Fibroblast of villous mesenchyme (primary cell): ENCODE measurements around the gene JAKMIP2. TPM values are rescaled to one million over a fixed set of nuclear protein-coding genes. Genes with fewer than 3 reads are reported as not detected.

Experiments
- DNase-seq: peaks from one replicate; pipeline ENCODE4 v3.0.0-alpha.2; 2010; ENCODE audit warnings: low read depth
- H3K4me3 ChIP-seq: 2 replicates; pipeline ENCODE4 v1.5.1; 2011; ENCODE audit warnings: low read depth, mild to moderate bottlenecking, low read length
- total RNA-seq: library from RNA; depleted of rRNA; stranded (reverse); fragments of >200 nt; gene quantifications from 2 replicates; pipeline ENCODE4 v1.2.3, GENCODE V29; 2012
- TF ChIP-seq, protein P1 (sequence below): IDR thresholded peaks from 2 replicates; pipeline ENCODE4 v1.5.1; 2012; ENCODE audit warnings: low read depth, mild to moderate bottlenecking, low read length; ENCODE audit not compliant: insufficient read depth

The JAKMIP2 gene
- total RNA-seq, 1 donor = 3.5 TPM

DNA sequence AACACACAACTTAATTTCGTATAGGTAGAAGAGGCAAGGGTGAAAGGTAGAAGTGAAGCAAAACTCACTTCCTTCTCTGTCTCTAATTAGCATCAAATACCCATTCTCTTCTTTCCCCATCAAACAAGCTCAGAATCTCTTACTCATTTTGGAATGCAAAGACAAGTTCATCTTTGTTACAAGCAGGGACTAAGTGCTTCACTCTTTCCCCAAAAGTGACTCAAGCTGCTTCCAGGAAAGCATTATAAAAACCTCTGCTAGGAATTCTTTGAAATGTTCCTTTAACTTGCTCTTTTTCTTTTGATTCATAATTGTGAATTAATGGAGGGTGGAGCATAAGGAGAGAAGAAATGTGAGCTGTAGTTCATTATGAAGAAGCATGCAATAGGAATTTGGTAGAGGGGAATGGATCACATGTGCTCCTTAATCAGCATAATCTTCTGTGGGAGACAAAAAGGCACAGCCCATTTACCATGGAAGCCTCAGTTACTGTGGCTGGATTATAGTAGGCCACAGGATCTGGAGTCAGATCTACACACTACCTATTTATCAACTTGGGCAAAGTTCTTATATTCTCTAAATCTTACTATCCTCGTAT, 163.1 kb downstream of the JAKMIP2 start:
- TF ChIP-seq, protein P1, sequence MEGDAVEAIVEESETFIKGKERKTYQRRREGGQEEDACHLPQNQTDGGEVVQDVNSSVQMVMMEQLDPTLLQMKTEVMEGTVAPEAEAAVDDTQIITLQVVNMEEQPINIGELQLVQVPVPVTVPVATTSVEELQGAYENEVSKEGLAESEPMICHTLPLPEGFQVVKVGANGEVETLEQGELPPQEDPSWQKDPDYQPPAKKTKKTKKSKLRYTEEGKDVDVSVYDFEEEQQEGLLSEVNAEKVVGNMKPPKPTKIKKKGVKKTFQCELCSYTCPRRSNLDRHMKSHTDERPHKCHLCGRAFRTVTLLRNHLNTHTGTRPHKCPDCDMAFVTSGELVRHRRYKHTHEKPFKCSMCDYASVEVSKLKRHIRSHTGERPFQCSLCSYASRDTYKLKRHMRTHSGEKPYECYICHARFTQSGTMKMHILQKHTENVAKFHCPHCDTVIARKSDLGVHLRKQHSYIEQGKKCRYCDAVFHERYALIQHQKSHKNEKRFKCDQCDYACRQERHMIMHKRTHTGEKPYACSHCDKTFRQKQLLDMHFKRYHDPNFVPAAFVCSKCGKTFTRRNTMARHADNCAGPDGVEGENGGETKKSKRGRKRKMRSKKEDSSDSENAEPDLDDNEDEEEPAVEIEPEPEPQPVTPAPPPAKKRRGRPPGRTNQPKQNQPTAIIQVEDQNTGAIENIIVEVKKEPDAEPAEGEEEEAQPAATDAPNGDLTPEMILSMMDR = no peak
- no peak overlapping the region for H3K4me3 ChIP-seq
- no peak for DNase-seq

DNA sequence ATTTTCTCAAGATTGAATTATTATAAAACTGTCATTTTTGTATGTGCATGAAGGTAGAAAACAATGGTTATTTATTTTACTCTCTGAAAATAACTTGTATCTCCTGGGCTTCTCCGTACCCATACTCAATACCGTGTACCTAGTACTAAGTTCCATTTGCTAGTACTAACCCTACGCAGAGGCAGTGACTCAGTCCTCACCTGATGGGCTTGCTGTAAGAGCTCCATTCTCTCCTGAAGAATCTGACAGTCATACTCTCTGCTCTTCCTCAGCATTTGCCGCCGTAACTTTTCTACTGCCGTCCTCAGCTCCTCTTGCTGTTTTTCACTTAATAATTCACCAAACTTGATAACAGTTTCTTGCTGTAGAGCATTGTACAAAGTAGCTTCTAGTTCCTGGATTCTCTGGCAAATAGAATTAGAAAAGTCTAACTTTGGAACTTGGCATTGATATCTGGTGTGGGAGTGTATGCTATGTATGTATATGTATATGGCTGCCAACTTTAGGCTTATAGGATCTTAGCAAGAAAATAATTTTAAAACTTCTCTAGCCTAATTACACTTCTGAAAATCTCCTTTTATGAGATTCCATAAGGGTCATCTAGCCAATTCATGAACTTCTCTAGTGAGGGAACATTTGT, 164.7 kb downstream of the JAKMIP2 start:
- no peak overlapping the region for H3K4me3 ChIP-seq
- TF ChIP-seq, protein P1 = no peak
- DNase-seq = no peak

DNA sequence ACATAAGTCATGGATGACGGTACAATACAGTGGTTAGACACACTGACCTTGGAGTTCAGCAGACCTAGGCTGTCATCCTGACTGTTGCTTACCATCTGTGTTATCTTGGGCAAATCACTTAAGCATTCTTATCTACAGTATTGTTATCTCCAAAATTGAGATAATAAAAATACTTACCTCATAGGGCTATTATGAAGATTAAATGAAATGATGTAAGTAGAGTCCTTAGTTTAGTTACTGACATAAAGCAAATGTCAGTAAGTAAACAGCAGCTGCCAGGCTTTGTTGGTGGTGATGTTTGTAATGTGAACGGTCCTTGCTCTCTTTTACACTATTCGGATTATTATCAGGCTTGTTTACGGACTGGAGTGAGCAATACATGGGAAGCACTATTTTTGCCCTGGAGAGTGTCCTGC, 165.3 kb downstream of the JAKMIP2 start:
- DNase-seq = peak; percentile 66
- TF ChIP-seq, protein P1 = no peak
- H3K4me3 ChIP-seq = no peak overlapping the region

DNA sequence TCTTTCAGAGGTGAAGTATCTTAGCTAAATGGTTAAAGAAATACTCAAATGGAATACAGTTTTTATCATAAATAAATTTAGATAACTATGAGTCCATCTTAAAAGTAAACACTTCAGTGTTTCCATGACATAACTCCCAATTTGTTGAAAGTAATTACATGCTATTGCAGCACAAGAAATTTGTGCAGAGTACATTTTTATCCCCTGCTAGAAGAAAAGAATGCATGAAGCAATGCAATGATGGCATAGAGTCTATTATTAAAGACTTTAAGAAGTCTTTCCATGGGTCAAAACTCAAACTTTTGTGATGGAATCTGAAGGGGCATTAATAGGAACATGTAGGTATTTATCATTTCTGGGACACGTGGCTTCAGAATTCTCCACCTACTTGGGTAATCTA, 166.1 kb downstream of the JAKMIP2 start:
- TF ChIP-seq, protein P1 = no peak
- peak; percentile 24 for DNase-seq

DNA sequence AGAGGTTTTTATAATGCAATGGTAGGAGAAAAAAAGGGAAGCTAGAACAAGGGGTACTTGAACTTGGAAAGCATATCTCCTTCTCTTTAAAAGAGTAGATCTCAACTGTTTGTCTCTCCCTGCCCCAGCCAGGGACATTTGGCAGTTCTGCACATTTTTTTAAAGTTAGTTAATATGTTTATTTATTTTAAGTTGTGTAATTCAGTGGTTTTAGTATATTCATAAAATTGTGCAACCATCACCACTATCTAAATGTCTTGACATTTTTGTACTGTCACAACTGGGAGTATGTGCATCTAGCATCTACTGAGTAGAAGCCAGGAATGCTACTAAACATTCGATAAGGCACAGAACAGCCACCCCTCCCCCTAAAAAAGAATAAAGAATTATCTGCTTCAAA, 169.2 kb downstream of the JAKMIP2 start:
- no peak overlapping the region for H3K4me3 ChIP-seq
- TF ChIP-seq, protein P1 = no peak
- DNase-seq = peak; percentile 82

More for the DNA sequence above, 166.1 kb downstream of the JAKMIP2 start:
- H3K4me3 ChIP-seq = no peak overlapping the region

DNA sequence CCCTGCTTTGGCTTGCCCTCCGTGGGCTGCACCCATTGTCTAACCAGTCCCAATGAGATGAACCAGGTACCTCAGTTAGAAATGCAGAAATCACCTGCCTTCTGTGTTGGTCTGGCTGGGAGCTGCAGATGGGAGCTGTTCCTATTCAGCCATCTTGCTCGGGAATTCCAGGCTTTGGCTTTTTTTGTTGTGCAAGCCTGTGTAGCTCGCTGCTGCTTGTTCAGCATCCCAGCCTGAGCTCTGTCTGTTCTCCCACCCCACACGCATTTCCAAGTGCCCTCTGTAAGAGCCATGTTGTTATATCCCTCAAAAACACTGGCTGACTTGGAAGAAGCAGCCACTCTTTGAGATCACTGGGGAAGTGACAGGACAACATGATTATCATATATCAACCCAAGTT, 171.0 kb downstream of the JAKMIP2 start:
- DNase-seq = no peak
- no peak overlapping the region for H3K4me3 ChIP-seq
- TF ChIP-seq, protein P1 = no peak
